Mucosa of stomach (tissue), 1 donor: Measurements from ENCODE around the gene AKR1D1.
"Not testable (repeated sequence)": the region's sequence is repeated elsewhere in the genome, so short reads cannot be mapped to it uniquely, and the experiment has no call there.

ENCODE experiments used
- H3K27me3 ChIP-seq: one replicate; pipeline ENCODE4 v1.7.0; 2013; ENCODE audit warnings: mild to moderate bottlenecking, low read length; ENCODE audit not compliant: control insufficient read depth, insufficient read depth
- H3K36me3 ChIP-seq: one replicate; pipeline ENCODE4 v1.7.0; 2013; ENCODE audit warnings: low read length; ENCODE audit not compliant: control insufficient read depth, insufficient read depth
- H3K4me1 ChIP-seq: one replicate; pipeline ENCODE4 v1.7.0; 2013; ENCODE audit warnings: mild to moderate bottlenecking, low read length; ENCODE audit not compliant: control insufficient read depth, insufficient read depth
- H3K4me3 ChIP-seq: one replicate; pipeline ENCODE4 v1.7.0; 2013; ENCODE audit warnings: low read length
- H3K9ac ChIP-seq: one replicate; pipeline ENCODE4 v1.7.0; 2013; ENCODE audit warnings: mild to moderate bottlenecking, low read length, moderate library complexity
- H3K9me3 ChIP-seq: one replicate; pipeline ENCODE4 v1.7.0; 2013; ENCODE audit warnings: mild to moderate bottlenecking, low read length, moderate library complexity; ENCODE audit not compliant: control insufficient read depth
- donor health status: Pancreatic carcinoma.

AKR1D1 gene

DNA sequence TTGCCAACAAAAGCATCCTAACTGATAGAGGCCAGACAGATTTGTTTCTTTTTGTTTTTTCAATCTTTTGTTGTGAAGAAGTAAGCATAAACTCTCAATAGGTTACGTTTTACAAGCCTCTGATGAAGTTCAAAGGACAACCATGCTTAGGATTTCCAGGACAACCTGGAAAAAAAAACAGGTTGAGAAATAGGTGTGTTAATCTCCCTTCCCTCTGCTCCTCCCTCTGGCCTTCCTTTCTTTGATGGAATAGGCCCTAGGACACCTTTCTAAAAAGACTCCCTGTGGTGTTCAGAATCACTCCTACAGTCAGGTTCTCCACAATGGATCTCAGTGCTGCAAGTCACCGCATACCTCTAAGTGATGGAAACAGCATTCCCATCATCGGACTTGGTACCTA is at the start of gene AKR1D1:
AKR1D1 (plus strand) TSS at position 264 of the 400 bp plus-strand sequence; CDS start at position 324, 60 bp downstream.
- H3K9ac ChIP-seq, result no peak within 1 kb of the TSS
- no peaks in the 10 kb centered on the region for H3K9me3 ChIP-seq
- no peaks in the 10 kb centered on the region for H3K27me3 ChIP-seq
- H3K36me3 ChIP-seq, result no peaks in the 10 kb centered on the region
- H3K4me3 ChIP-seq, result no peak within 1 kb of the TSS
- no peaks in the 10 kb centered on the region for H3K4me1 ChIP-seq

GRCh38 chr7:138027100-138027499 is 49.2 kb upstream of the AKR1D1 start:
- Histone ChIP-seq H3K27me3 (no peaks in the 10 kb centered on the region), H3K4me1 (no peaks in the 10 kb centered on the region), H3K9me3 (no peaks in the 10 kb centered on the region), H3K36me3 (no peaks in the 10 kb centered on the region), H3K9ac (no peak overlapping the region), H3K4me3 (no peak overlapping the region)

GRCh38 chr7:138029126-138029525 is 47.1 kb upstream of the AKR1D1 start:
- Histone ChIP-seq H3K9me3 (no peaks in the 10 kb centered on the region), H3K9ac (no peak overlapping the region), H3K27me3 (no peaks in the 10 kb centered on the region), H3K4me3 (no peak overlapping the region), H3K4me1 (no peaks in the 10 kb centered on the region), H3K36me3 (no peaks in the 10 kb centered on the region)

GRCh38 chr7:138029941-138030340 is 46.3 kb upstream of the AKR1D1 start:
- Histone ChIP-seq H3K9me3 (no peaks in the 10 kb centered on the region), H3K27me3 (no peaks in the 10 kb centered on the region), H3K4me1 (no peaks in the 10 kb centered on the region), H3K9ac (no peak overlapping the region), H3K36me3 (no peaks in the 10 kb centered on the region), H3K4me3 (no peak overlapping the region)

- H3K27me3 ChIP-seq, result no peaks in the 10 kb centered on the region
- H3K4me1 ChIP-seq, result no peaks in the 10 kb centered on the region
- no peaks in the 10 kb centered on the region for H3K9me3 ChIP-seq
- H3K36me3 ChIP-seq, result no peaks in the 10 kb centered on the region
- no peak overlapping the region for H3K4me3 ChIP-seq
- H3K9ac ChIP-seq, result no peak overlapping the region
These were observed 45.4 kb upstream of the AKR1D1 start for GRCh38 chr7:138030679-138031351.

DNA sequence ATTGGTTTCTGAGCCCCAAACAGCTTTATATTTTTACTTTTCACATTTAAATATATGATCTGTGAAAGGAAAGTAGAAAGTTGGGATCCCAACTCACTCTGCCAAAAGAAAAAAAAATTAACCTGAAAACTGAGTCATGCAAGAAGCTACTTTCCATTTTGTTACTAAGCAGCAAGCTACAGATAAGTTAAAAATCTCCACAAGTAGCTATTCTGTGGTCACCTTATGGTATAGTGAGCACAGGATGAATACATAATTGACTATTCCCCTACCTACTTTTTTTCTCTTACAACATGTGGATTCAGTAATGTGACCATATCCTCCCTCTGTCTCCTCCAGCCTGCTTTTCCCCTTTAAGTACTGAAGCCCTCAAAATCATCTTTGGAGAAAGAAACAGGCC is 44.1 kb upstream of the AKR1D1 start:
- Histone ChIP-seq H3K4me3 (no peak overlapping the region), H3K36me3 (no peaks in the 10 kb centered on the region), H3K9me3 (no peaks in the 10 kb centered on the region), H3K27me3 (no peaks in the 10 kb centered on the region), H3K9ac (no peak overlapping the region), H3K4me1 (no peaks in the 10 kb centered on the region)

DNA sequence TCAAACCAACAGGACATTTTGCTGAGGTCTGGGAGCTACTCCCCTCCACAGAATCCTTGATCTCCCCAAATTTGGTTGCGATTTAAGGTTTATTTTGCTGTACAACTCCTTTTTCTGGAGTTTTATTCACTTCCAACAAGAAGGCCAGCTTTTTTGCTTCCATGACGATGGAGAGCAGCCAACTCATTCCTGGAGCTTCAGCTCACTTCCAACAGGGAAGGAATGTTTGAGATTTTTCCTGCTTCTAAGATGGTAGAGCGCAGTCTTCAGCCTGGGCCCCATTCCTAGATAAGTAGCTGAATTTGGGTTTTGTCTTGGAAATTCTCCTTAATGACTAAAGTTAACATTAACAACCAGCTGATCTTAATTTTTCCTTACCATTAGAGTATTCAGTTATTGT is 43.5 kb upstream of the AKR1D1 start:
- Histone ChIP-seq H3K4me3 (no peak overlapping the region), H3K27me3 (no peaks in the 10 kb centered on the region), H3K9ac (no peak overlapping the region), H3K4me1 (no peaks in the 10 kb centered on the region), H3K36me3 (no peaks in the 10 kb centered on the region), H3K9me3 (no peaks in the 10 kb centered on the region)

DNA sequence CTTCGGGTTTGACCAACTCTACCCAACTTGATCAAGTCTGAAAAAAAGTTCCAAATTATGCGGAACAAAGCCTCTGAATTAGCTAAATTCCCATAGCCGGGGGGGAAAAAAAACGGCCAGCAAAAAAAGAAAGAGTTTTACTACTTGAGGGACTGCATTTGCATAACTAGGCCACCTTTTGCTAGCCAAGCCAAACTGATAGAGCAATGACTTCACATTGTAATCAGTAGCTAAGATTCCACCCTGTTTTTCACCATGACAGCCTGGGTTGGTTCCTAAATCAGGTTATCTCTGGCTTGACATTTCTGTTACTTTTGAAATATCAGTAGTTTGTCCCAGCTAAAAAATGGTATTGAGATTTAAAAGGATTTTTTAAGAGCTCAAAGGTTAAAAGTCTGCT is 43.0 kb upstream of the AKR1D1 start:
- Histone ChIP-seq H3K27me3 (no peaks in the 10 kb centered on the region), H3K9me3 (no peaks in the 10 kb centered on the region), H3K36me3 (no peaks in the 10 kb centered on the region), H3K4me3 (no peak overlapping the region), H3K9ac (no peak overlapping the region), H3K4me1 (no peaks in the 10 kb centered on the region)

DNA sequence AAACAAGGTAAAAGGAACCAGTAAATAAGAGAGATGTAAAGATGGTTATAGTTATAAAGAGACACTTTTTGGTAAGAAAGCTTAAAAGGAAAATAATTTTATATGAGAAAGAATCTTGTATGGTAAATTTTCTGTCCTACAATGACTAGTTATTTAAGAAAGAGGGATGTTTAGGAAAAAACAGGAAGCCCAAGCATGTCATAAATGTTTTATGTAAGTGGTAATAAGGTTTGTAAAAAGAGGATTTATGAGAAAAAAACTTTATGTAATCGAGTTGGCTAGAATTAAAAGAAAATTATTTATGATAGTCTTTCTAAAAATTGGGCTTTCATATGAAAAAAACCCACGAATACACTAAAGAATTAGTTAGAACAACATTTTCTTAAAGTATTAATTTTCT is 40.1 kb upstream of the AKR1D1 start:
- H3K27me3 ChIP-seq, result no peaks in the 10 kb centered on the region
- H3K9me3 ChIP-seq, result no peaks in the 10 kb centered on the region
- H3K4me1 ChIP-seq, result no peaks in the 10 kb centered on the region
- no peaks in the 10 kb centered on the region for H3K36me3 ChIP-seq
- H3K9ac ChIP-seq, result no peak overlapping the region
- H3K4me3 ChIP-seq, result no peak overlapping the region

- not testable (repeated sequence) for H3K4me3 ChIP-seq, H3K9me3 ChIP-seq, H3K4me1 ChIP-seq, H3K27me3 ChIP-seq, H3K9ac ChIP-seq, H3K36me3 ChIP-seq
These were observed 36.2 kb upstream of the AKR1D1 start for GRCh38 chr7:138040063-138040462.

DNA sequence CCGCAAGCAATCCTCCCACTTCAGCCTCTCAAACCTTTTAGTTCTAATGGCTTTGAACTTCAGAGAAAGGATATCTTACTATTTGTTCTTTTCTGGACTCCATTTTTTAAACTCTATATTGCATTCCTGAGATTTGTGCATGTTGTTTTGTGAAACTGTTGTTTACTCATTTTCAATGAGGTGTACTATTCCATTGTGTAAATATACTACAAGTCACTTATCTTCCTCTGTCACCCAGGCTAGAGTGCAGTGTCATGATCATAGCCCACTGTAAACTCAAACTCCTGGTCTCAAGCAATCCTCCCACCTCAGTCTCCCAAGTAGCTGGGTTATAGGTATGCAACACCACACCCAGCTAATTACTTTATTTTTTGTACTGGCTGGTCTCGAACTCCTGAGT is 31.4 kb upstream of the AKR1D1 start:
- Histone ChIP-seq H3K27me3 (no peaks in the 10 kb centered on the region), H3K9me3 (no peaks in the 10 kb centered on the region), H3K9ac (no peak overlapping the region), H3K36me3 (no peaks in the 10 kb centered on the region), H3K4me1 (no peaks in the 10 kb centered on the region), H3K4me3 (no peak overlapping the region)

DNA sequence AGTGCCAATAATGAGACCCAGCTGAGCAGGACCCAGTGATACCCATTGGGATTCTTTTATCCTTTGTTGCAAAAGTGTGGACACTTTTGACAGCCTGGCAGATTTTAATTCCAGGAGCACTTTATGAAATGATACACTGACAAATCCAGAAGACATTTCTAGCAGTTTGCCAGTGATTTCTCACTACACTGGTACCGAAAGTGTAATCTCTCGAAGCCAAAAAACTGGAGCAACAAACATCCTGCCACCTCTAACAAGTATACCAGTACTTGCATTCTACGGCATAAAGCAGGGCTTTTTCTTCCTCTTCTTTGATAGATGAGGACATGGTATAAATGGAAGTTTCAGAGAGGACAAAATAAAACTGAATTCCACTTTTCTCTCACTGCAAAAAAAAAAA is 28.4 kb upstream of the AKR1D1 start:
- no peaks in the 10 kb centered on the region for H3K36me3 ChIP-seq
- H3K9me3 ChIP-seq, result no peaks in the 10 kb centered on the region
- no peaks in the 10 kb centered on the region for H3K27me3 ChIP-seq
- no peaks in the 10 kb centered on the region for H3K4me1 ChIP-seq
- H3K4me3 ChIP-seq, result no peak overlapping the region
- no peak overlapping the region for H3K9ac ChIP-seq
